AG04449 (cell line): ENCODE results near the gene POU6F2.
"Not testable (repeated sequence)": the region's sequence is repeated elsewhere in the genome, so short reads cannot be mapped to it uniquely, and the experiment has no call there.

Experiments used
- CTCF ChIA-PET: fragments of 350-600 bp; formaldehyde crosslinking; extraction: SDS; loops from one replicate; lab custom pipeline; 2021; ENCODE audit warnings: antibody characterized with exemption; lab: Yijun Ruan, JAX
- POLR2A ChIA-PET: fragments of 400-600, 350-600 bp; formaldehyde crosslinking; extraction: SDS; loops from one replicate; lab custom pipeline; 2020; ENCODE audit warnings: antibody characterized with exemption, inconsistent platforms; lab: Yijun Ruan, JAX
- DNase-seq: peaks from one replicate; pipeline ENCODE4 v3.0.0-alpha.2; 2010; ENCODE audit warnings: low read depth, low spot score
- H3K4me3 ChIP-seq: 2 replicates; pipeline ENCODE4 v1.5.1; 2011; ENCODE audit warnings: low read depth, mild to moderate bottlenecking, control low read depth, low read length
- TF ChIP-seq, protein P1 (sequence below): IDR thresholded peaks from one replicate; pipeline ENCODE4 v1.5.1; 2011; ENCODE audit warnings: mild to moderate bottlenecking, moderate library complexity, low read length, control low read depth, inconsistent platforms; ENCODE audit not compliant: insufficient read depth; ENCODE audit errors: missing control alignments

The POU6F2 gene

DNA sequence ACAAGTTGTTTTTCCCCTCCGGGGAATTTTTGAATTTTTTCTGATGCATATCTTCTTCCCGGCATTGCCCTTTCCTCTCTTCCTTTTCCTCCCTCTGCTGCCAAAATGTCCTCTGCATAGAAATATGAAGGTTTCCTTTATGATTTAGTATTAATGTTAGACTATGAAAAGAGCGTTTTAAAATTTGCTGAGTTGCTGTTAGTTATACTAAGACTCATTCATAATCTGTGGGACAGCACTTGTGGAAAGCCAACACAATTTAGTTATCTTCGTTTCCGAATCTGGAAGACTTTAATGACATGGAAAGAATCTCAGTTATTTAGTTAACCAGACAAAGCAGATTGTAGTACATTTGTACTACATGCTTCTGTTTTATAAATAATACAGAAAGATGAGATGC, 25.0 kb downstream of the POU6F2 start:
- H3K4me3 ChIP-seq: no peak overlapping the region
- TF ChIP-seq, protein P1, sequence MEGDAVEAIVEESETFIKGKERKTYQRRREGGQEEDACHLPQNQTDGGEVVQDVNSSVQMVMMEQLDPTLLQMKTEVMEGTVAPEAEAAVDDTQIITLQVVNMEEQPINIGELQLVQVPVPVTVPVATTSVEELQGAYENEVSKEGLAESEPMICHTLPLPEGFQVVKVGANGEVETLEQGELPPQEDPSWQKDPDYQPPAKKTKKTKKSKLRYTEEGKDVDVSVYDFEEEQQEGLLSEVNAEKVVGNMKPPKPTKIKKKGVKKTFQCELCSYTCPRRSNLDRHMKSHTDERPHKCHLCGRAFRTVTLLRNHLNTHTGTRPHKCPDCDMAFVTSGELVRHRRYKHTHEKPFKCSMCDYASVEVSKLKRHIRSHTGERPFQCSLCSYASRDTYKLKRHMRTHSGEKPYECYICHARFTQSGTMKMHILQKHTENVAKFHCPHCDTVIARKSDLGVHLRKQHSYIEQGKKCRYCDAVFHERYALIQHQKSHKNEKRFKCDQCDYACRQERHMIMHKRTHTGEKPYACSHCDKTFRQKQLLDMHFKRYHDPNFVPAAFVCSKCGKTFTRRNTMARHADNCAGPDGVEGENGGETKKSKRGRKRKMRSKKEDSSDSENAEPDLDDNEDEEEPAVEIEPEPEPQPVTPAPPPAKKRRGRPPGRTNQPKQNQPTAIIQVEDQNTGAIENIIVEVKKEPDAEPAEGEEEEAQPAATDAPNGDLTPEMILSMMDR: no peak
- POLR2A ChIA-PET: no interaction called here
- no peak for DNase-seq
- CTCF ChIA-PET: no interaction called here

DNA sequence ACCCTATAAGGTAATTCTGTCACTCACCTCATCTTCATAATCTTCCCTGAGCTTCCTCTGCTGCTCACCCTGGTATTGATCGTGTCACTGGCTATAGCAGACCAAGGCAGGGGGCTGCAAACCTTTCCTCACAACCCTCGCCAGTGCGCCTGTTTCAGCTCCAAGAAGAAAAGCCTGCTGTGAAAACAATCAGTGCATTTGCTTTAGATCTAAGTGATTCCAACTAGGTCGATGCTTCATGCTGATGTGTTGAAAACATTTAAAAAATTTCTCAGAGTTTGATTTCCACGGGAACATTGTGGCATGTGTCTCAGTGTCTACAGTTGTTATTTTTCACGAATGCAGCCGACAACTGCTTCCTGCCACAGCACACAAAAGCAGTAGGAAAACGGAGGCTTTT, 27.3 kb downstream of the POU6F2 start:
- ChIA-PET CTCF (no interaction called here), POLR2A (no interaction called here)
- H3K4me3 ChIP-seq: no peak overlapping the region
- DNase-seq: no peak
- TF ChIP-seq, protein P1: no peak

DNA sequence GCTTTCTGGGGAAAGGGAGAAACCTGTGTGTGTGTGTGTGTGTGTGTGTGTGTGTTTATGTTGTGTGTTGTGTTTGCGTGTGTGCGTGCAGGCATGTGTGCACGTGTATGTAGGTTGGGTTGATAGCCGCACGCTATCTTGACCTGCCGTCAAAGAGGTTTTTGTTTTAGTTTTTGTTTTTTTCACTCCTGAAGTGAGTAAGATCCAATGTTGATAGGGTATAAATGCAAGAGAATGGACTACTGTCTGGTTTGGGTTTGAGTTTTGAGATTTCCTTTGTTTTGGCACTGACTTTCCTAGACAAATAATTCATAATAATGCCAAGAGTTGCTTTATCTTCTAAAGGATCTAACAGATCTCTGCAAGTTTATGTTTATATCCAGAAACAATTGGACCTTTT, 27.8 kb downstream of the POU6F2 start:
- H3K4me3 ChIP-seq: no peak overlapping the region
- ChIA-PET POLR2A (no interaction called here), CTCF (no interaction called here)
- TF ChIP-seq, protein P1: no peak
- DNase-seq: no peak

DNA sequence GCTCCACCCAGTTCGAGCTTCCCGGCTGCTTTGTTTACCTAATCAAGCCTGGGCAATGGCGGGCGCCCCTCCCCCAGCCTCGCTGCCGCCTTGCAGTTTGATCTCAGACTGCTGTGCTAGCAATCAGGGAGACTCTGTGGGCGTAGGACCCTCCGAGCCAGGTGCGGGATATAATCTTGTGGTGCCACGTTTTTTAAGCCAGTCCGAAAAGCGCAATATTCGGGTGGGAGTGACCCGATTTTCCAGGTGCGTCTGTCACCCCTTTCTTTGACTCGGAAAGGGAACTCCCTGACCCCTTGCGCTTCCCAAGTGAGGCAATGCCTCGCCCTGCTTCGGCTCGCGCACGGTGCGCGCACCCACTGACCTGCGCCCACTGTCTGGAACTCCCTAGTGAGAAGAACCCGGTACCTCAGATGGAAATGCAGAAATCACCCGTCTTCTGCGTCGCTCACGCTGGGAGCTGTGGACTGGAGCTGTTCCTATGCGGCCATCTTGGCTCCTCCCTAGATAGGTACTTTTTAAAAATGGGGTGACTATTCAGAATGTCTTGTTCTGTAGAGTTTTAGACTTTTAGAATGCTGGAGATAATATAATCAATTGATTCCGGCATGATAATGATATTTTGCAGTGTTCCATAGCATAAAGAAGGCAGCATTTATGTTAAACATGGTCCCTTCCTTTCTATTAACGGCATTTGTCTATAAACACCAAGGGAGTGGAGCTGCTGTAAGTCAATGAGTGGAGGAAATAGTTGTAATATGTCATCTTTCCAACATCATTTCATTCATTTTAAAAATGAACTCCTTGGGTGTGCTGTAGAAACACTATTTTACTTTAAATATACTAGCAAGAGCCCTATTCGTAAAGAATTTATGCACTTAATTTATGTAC, 35.6 kb downstream of the POU6F2 start:
- H3K4me3 ChIP-seq, POLR2A ChIA-PET, CTCF ChIA-PET, DNase-seq: not testable (repeated sequence)

DNA sequence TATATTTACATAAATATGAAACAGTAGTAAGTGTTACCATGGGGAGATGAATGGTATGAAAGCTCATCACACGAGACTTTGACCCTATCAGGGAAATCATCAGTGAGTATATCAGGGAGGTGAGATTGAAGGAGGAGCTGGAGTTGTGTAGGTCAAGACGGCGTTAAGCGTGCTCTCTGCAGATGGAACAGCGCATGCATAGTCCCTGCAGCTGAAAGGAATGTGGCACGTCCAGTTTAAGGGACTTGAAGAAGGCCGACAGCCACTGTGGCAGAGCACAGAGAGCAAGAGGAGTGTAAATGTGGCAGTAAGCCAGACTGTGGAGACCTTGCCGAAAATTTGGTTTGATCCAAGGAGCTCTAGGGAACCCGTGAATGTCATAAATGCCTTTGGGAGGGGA, 38.9 kb downstream of the POU6F2 start:
- TF ChIP-seq, protein P1: no peak
- no peak overlapping the region for H3K4me3 ChIP-seq
- no peak for DNase-seq
- ChIA-PET CTCF (no interaction called here), POLR2A (no interaction called here)

DNA sequence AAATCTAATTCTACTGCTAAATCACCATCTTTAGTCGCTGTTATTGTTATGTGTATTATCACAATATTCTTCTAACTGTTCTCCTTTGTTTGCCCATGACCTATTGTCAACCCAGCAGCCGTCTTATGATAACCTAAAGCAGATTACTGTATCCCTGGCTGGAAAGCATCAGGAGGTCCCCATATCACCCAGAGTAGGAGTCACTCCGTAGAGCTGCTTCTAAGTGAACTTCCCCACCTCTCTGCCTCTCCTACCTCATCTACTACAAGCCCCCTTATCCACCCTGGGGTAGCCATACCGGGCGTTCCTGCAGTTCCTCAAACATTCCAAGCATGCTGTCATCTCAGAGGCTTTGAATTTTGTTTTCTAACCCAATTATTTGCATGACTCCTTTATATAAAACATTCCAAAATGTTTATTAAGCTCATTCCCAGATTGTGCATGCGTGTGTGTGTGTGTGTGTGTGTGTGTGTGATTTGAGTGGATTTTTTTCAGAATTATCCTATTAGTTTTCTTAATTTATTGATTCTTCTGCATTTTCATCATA, 39.7 kb downstream of the POU6F2 start:
- ChIA-PET POLR2A (no interaction called here), CTCF (no interaction called here)
- no peak for DNase-seq
- TF ChIP-seq, protein P1: no peak
- no peak overlapping the region for H3K4me3 ChIP-seq
